HL-60 (cell line): Measurements from ENCODE around the gene GSTCD.
"Not testable (repeated sequence)": the region's sequence is repeated elsewhere in the genome, so short reads cannot be mapped to it uniquely, and the experiment has no call there.

Source experiments
- CTCF ChIP-seq: IDR thresholded peaks from one replicate; pipeline ENCODE4 v1.5.1; 2011; ENCODE audit warnings: low read length, control low read depth, inconsistent platforms; ENCODE audit not compliant: insufficient read depth
- POLR2AphosphoS5 ChIP-seq: IDR thresholded peaks from 2 replicates; pipeline ENCODE4 v1.6.1; 2012; ENCODE audit warnings: low read depth

- TF ChIP-seq CTCF, POLR2AphosphoS5: not testable (repeated sequence)
These were observed 12.8 kb upstream of the GSTCD start for GRCh38 chr4:105695832-105696231.
